ENCODE measurements around the gene CCDC200.

Gene CCDC200

GRCh38 chr17:43171586-43172487 lies 56.6 kb downstream of the CCDC200 start:
- no peak for TF ChIP-seq CTCF (IDR thresholded peaks at IDR 0.05; ENCODE audit: extremely low read depth, missing control alignments)
- DNase-seq (ENCODE audit: low spot score), result no peak
